GM23248 (cell line): Measurements from ENCODE around the gene SETBP1. TPM values are rescaled to one million over a fixed set of nuclear protein-coding genes. Genes with fewer than 3 reads are reported as not detected.

Source experiments
- DNase-seq: peaks from one replicate; pipeline ENCODE4 v3.0.0-alpha.2; 2015
- H2AFZ ChIP-seq: fragments of 200-600 bp; sonication (generic); 2 replicates; pipeline ENCODE4 v1.6.1; 2016; ENCODE audit warnings: antibody characterized with exemption
- H3F3A ChIP-seq: fragments of 200-600 bp; sonication (generic); 2 replicates; pipeline ENCODE4 v1.6.1; 2016; ENCODE audit warnings: mild to moderate bottlenecking, antibody characterized with exemption, mixed run types; ENCODE audit not compliant: insufficient read depth
- H3K27ac ChIP-seq: fragments of 200-600 bp; sonication (generic); 2 replicates; pipeline ENCODE4 v1.5.1; 2016; ENCODE audit warnings: mild to moderate bottlenecking
- H3K27me3 ChIP-seq: fragments of 200-600 bp; sonication (generic); replicated peaks from 2 replicates; pipeline ENCODE4 v1.6.1; 2016; ENCODE audit warnings: mild to moderate bottlenecking; ENCODE audit not compliant: insufficient read depth
- H3K36me3 ChIP-seq: fragments of 200-600 bp; sonication (generic); 2 replicates; pipeline ENCODE4 v1.6.1; 2016; ENCODE audit warnings: low read depth, mild to moderate bottlenecking
- H3K4me1 ChIP-seq: fragments of 200-600 bp; sonication (generic); 2 replicates; pipeline ENCODE4 v1.6.1; 2016; ENCODE audit warnings: mild to moderate bottlenecking; ENCODE audit not compliant: insufficient read depth
- H3K4me2 ChIP-seq: fragments of 200-600 bp; sonication (generic); one replicate; pipeline ENCODE4 v1.6.1; 2016; ENCODE audit warnings: mild to moderate bottlenecking; ENCODE audit not compliant: unreplicated experiment
- H3K4me3 ChIP-seq: fragments of 200-600 bp; sonication (generic); 2 replicates; pipeline ENCODE4 v1.5.1; 2016; ENCODE audit warnings: mild to moderate bottlenecking
- H3K79me2 ChIP-seq: fragments of 200-600 bp; sonication (generic); 2 replicates; pipeline ENCODE4 v1.6.1; 2016; ENCODE audit warnings: mild to moderate bottlenecking; ENCODE audit not compliant: insufficient read depth
- H3K9ac ChIP-seq: fragments of 200-600 bp; sonication (generic); 2 replicates; pipeline ENCODE4 v1.6.1; 2016; ENCODE audit warnings: mild to moderate bottlenecking
- H3K9me2 ChIP-seq: fragments of 200-600 bp; sonication (generic); 2 replicates; pipeline ENCODE4 v1.6.1; 2016; ENCODE audit warnings: mixed run types, mild to moderate bottlenecking, moderate library complexity; ENCODE audit not compliant: insufficient read depth
- H3K9me3 ChIP-seq: fragments of 200-600 bp; sonication (generic); one replicate; pipeline ENCODE4 v1.6.1; 2017; ENCODE audit warnings: low read depth
- H4K20me1 ChIP-seq: fragments of 200-600 bp; sonication (generic); 2 replicates; pipeline ENCODE4 v1.6.0; 2016; ENCODE audit not compliant: insufficient read depth
- EZH2 ChIP-seq: fragments of 200-600 bp; sonication (generic); IDR thresholded peaks from 2 replicates; pipeline ENCODE4 v1.6.1; 2018; ENCODE audit warnings: antibody characterized with exemption, mild to moderate bottlenecking; ENCODE audit not compliant: insufficient read depth, poor library complexity, severe bottlenecking
- EZH2phosphoT487 ChIP-seq: fragments of 200-600 bp; sonication (generic); IDR thresholded peaks from 2 replicates; pipeline ENCODE4 v1.6.1; 2018; ENCODE audit warnings: antibody characterized with exemption, moderate library complexity, mild to moderate bottlenecking, low read depth; ENCODE audit not compliant: insufficient read depth
- WGBS, 2 experiments: methylation state at CpG; one replicate each; pipeline ENCODE4 v1.1.6; 2015 to 2017; ENCODE audit warnings: low lambda C conversion rate in 2 of 2, low coverage in 1 of 2; ENCODE audit errors: missing lambda C conversion rate in 2 of 2; 5-methylcytosine and 5-hydroxymethylcytosine counted together
- in situ Hi-C: fragments of 300-500 bp; cut with MboI; formaldehyde crosslinking; loops from 2 replicates; pipeline ENCODE4 v1.15.0; 2020
- polyA plus RNA-seq: library from polyadenylated mRNA; unstranded; fragments of >200 nt; fragmentation: Nextera tagmentation; extraction: Ambion mirVana; gene quantifications from 2 replicates; pipeline ENCODE4 v1.2.1, GENCODE V29; 2016
- total RNA-seq: library from RNA; depleted of rRNA; stranded (reverse); fragments of >200 nt; shearing (Covaris generic); gene quantifications from 2 replicates; pipeline ENCODE4 v1.2.3, GENCODE V29; 2014

SETBP1 gene
- total and polyA plus RNA-seq, 2 experiments from 2014 or later = 1.3 to 4.1 TPM

DNA sequence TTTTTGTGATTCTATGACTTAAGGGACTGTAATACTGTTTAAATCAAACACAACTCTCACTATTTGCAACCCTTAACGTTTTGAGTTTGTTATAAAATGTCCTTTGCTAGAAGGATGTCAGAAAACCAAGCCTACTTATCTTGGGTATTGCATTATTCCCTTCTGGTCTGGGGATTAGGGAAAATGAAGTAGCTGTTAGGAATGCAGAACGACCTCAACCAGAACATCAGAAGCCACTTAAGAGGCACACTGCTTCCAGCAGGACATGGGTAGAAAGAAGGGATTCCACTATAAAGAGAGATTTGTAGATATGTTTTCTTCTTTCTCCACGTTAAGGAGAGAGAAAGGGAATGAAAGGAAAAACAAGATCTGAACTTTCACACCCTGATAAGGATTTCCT, 101.2 kb downstream of the SETBP1 start:
- H2AFZ ChIP-seq = peak overlapping the region; percentile 17; the same call in 1 of the 2 replicates
- no peaks in the 10 kb centered on the region for H4K20me1 ChIP-seq
- peak overlapping the region; percentile 1; the same call in 1 of the 2 replicates for H3K27ac ChIP-seq
- no peaks in the 10 kb centered on the region for H3K9me3 ChIP-seq
- peaks cover 11% of the 10 kb centered on the region for H3K4me1 ChIP-seq
- H3K9ac ChIP-seq = no peak overlapping the region
- WGBS, 2 experiments = 8 to 10% methylated on average over 3 of the region's 3 CpGs
- TF ChIP-seq EZH2phosphoT487 = no peak
- in situ Hi-C loops = no loop called here
- no peaks in the 10 kb centered on the region for H3K27me3 ChIP-seq
- DNase-seq = peak; percentile 78
- H3K9me2 ChIP-seq = no peaks in the 10 kb centered on the region
- H3K79me2 ChIP-seq = no peaks in the 10 kb centered on the region
- no peaks in the 10 kb centered on the region for H3K36me3 ChIP-seq
- peaks cover 9% of the 10 kb centered on the region; the same call in 1 of the 2 replicates for H3F3A ChIP-seq
- H3K4me3 ChIP-seq = no peak overlapping the region
- H3K4me2 ChIP-seq = peak overlapping the region; percentile 65

DNA sequence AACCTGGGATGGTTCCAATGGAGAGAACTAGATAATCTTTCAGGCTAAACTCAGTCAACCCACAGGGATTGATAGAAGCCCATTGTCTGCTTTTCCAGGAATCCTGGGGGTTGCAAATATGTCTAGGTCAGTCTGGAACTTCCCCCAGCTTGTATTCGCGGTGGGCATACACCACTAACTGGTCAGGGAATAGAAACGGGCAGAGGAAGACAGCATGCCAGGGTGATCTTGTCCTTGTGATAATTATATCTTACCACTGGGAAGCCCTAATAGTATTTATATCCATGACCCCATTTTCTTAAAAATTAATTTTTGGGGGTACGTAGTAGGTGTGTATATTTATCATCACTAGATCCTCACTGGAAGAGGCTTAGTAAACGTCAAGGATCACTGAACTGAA, 101.9 kb downstream of the SETBP1 start:
- Histone ChIP-seq H3K9ac (no peak overlapping the region), H3K36me3 (no peaks in the 10 kb centered on the region), H3K9me3 (no peaks in the 10 kb centered on the region), H3K4me1 (peaks cover 11% of the 10 kb centered on the region), H3F3A (peaks cover 9% of the 10 kb centered on the region; the same call in 1 of the 2 replicates), H3K9me2 (no peaks in the 10 kb centered on the region), H4K20me1 (no peaks in the 10 kb centered on the region), H3K4me2 (no peak overlapping the region), H3K27me3 (no peaks in the 10 kb centered on the region), H3K79me2 (no peaks in the 10 kb centered on the region), H3K27ac (no peak overlapping the region), H3K4me3 (no peak overlapping the region), H2AFZ (no peak overlapping the region)
- DNase-seq = no peak
- 98 to 99% methylated on average over 5 of the region's 5 CpGs for WGBS, 2 experiments
- TF ChIP-seq EZH2 (no peak), EZH2phosphoT487 (no peak)
- in situ Hi-C loops = no loop called here

DNA sequence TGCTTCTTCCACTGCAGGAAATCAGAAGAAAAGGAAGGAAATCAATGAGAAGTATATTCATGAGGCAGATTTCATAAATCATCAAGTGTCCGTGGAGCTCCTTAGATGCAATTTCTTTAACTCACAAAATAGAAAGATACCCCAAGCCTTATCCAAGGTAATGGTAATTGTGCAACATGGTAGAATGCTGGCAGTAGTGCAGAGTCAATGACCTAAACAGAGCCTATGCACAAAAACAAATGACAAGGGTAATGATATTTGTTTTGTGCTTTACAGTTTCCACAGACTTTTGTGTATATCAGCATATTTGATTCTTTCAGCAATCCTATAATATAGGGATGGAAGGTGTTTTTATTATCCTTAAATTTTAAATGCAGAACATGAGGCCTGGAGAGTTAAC, 102.7 kb downstream of the SETBP1 start:
- WGBS, 2 experiments = 77 to 93% methylated on average over 1 of the region's 1 CpG
- no peaks in the 10 kb centered on the region for H3K9me3 ChIP-seq
- H3K27ac ChIP-seq = no peak overlapping the region
- in situ Hi-C loops = no loop called here
- H3K4me3 ChIP-seq = no peak overlapping the region
- H3K36me3 ChIP-seq = no peaks in the 10 kb centered on the region
- H3K27me3 ChIP-seq = no peaks in the 10 kb centered on the region
- no peaks in the 10 kb centered on the region for H4K20me1 ChIP-seq
- DNase-seq = no peak
- H3K4me1 ChIP-seq = peaks cover 11% of the 10 kb centered on the region
- TF ChIP-seq EZH2 (no peak), EZH2phosphoT487 (no peak)
- H3K9me2 ChIP-seq = no peaks in the 10 kb centered on the region
- no peak overlapping the region for H2AFZ ChIP-seq
- no peaks in the 10 kb centered on the region for H3K79me2 ChIP-seq
- H3K9ac ChIP-seq = no peak overlapping the region
- peaks cover 9% of the 10 kb centered on the region; the same call in 1 of the 2 replicates for H3F3A ChIP-seq
- H3K4me2 ChIP-seq = no peak overlapping the region

DNA sequence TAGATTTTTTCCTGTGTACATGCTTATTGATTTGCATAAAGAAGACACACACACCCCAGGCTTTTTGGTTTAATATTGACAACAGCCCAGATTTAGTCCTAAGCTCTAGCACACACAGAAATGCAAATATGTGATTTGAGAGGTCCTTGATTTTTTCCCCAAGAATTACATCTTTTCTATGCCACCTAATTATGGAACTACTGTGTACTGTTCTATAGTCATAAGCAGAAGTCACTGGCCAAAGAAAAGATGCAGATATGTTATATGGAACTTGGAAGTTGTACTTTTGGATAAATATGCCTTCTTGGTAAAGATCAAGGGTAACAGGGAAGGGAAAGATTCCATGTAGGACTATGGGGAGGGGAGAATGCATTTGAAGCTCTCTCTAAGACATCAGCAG, 105.6 kb downstream of the SETBP1 start:
- no peaks in the 10 kb centered on the region for H3K9me2 ChIP-seq
- no peaks in the 10 kb centered on the region for H3K9me3 ChIP-seq
- H3K27me3 ChIP-seq = no peaks in the 10 kb centered on the region
- in situ Hi-C loops = no loop called here
- no peak overlapping the region for H3K4me2 ChIP-seq
- peaks cover 21% of the 10 kb centered on the region for H3K4me1 ChIP-seq
- H3K9ac ChIP-seq = no peak overlapping the region
- no peak overlapping the region for H3K27ac ChIP-seq
- no peaks in the 10 kb centered on the region for H4K20me1 ChIP-seq
- peaks cover 9% of the 10 kb centered on the region; the same call in 1 of the 2 replicates for H3F3A ChIP-seq
- DNase-seq = no peak
- TF ChIP-seq EZH2 (no peak), EZH2phosphoT487 (no peak)
- no peaks in the 10 kb centered on the region for H3K79me2 ChIP-seq
- H2AFZ ChIP-seq = no peak overlapping the region
- H3K4me3 ChIP-seq = peak overlapping the region; percentile 19; the same call in 1 of the 2 replicates
- no peaks in the 10 kb centered on the region for H3K36me3 ChIP-seq

DNA sequence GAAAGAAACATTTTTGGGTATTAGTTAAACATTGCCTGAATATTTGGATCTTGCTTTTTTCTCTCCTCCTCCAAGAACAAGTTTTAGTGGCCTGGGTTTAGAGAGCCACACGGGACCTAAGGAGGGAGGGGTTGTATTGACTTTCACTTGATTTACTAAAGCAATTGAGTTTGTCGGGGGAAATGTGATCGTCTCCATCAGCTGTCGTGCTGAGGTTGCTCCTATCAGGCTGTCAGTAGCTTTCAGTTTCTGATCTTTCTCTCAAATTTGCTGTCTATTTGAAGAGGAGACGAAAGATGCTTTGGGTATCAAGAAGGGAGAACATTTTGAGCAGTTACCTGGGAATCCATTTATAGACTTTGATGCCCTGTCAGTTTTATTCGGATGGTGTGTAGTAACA, 106.0 kb downstream of the SETBP1 start:
- 41 to 44% methylated on average over 6 of the region's 6 CpGs for WGBS, 2 experiments
- in situ Hi-C loops = no loop called here
- Histone ChIP-seq H3K4me3 (peak overlapping the region; percentile 19; the same call in 1 of the 2 replicates), H3K9ac (no peak overlapping the region), H2AFZ (no peak overlapping the region), H3K4me1 (peaks cover 17% of the 10 kb centered on the region), H3K9me3 (no peaks in the 10 kb centered on the region), H3K27ac (no peak overlapping the region), H3K79me2 (no peaks in the 10 kb centered on the region), H3F3A (peaks cover 6% of the 10 kb centered on the region; the same call in 1 of the 2 replicates), H3K4me2 (no peak overlapping the region), H3K9me2 (no peaks in the 10 kb centered on the region), H4K20me1 (no peaks in the 10 kb centered on the region), H3K27me3 (no peaks in the 10 kb centered on the region), H3K36me3 (no peaks in the 10 kb centered on the region)
- DNase-seq = no peak
- TF ChIP-seq EZH2phosphoT487 (no peak), EZH2 (no peak)
